T-helper 1 cell treated with Interleukin-12 subunit alpha and Interleukin-12 subunit beta and Interleukin-4 antibody, amounts not matched to agents 30 μg/mL and 1 μg/mL, for 36 hours (primary cell): ENCODE data around the gene LATS2.

ENCODE experiments used
- H3K27ac Mint-ChIP-seq: one replicate; pipeline ENCODE4 v1.8.0; 2021; ENCODE audit warnings: mild to moderate bottlenecking, mixed read lengths
- H3K27me3 Mint-ChIP-seq: one replicate; pipeline ENCODE4 v1.8.0; 2021; ENCODE audit warnings: low read depth, mixed read lengths
- H3K36me3 Mint-ChIP-seq: one replicate; pipeline ENCODE4 v1.8.0; 2021; ENCODE audit warnings: low read depth, mixed read lengths
- H3K4me1 Mint-ChIP-seq: one replicate; pipeline ENCODE4 v1.8.0; 2021; ENCODE audit warnings: low read depth, mixed read lengths
- H3K4me3 Mint-ChIP-seq: one replicate; pipeline ENCODE4 v1.8.0; 2021; ENCODE audit warnings: mild to moderate bottlenecking, moderate library complexity, mixed read lengths
- H3K9me3 Mint-ChIP-seq: one replicate; pipeline ENCODE4 v1.8.0; 2021; ENCODE audit warnings: mixed read lengths

LATS2 gene

GRCh38 chr13:21031594-21032275, 29.7 kb downstream of the LATS2 start:
- no peak overlapping the region for H3K4me3 Mint-ChIP-seq
- H3K36me3 Mint-ChIP-seq = no peaks in the 10 kb centered on the region
- peaks cover 7% of the 10 kb centered on the region for H3K4me1 Mint-ChIP-seq
- H3K27ac Mint-ChIP-seq = no peak overlapping the region
- no peaks in the 10 kb centered on the region for H3K27me3 Mint-ChIP-seq
- H3K9me3 Mint-ChIP-seq = no peaks in the 10 kb centered on the region

GRCh38 chr13:21025539-21025938, 35.8 kb downstream of the LATS2 start:
- Mint-ChIP-seq H3K27ac (no peak overlapping the region), H3K36me3 (no peaks in the 10 kb centered on the region), H3K9me3 (no peaks in the 10 kb centered on the region), H3K27me3 (no peaks in the 10 kb centered on the region), H3K4me3 (no peak overlapping the region), H3K4me1 (peaks cover 3% of the 10 kb centered on the region)

- Mint-ChIP-seq H3K9me3 (no peaks in the 10 kb centered on the region), H3K27ac (no peak overlapping the region), H3K4me3 (no peak overlapping the region), H3K4me1 (peaks cover 10% of the 10 kb centered on the region), H3K27me3 (no peaks in the 10 kb centered on the region), H3K36me3 (no peaks in the 10 kb centered on the region)
Measured at GRCh38 chr13:21022056-21022979, 39.1 kb downstream of the LATS2 start.

GRCh38 chr13:21020581-21020980, 40.8 kb downstream of the LATS2 start:
- H3K9me3 Mint-ChIP-seq = no peaks in the 10 kb centered on the region
- H3K4me3 Mint-ChIP-seq = no peak overlapping the region

GRCh38 chr13:21020176-21020575, 41.2 kb downstream of the LATS2 start:
- Mint-ChIP-seq H3K27me3 (no peaks in the 10 kb centered on the region), H3K4me3 (no peak overlapping the region)

More at GRCh38 chr13:21020581-21020980, 40.8 kb downstream of the LATS2 start:
- Mint-ChIP-seq H3K27ac (no peak overlapping the region), H3K27me3 (no peaks in the 10 kb centered on the region), H3K36me3 (peaks cover 2% of the 10 kb centered on the region), H3K4me1 (peaks cover 20% of the 10 kb centered on the region)

GRCh38 chr13:21018220-21018619, 43.2 kb downstream of the LATS2 start:
- Mint-ChIP-seq H3K4me3 (no peak overlapping the region), H3K36me3 (peaks cover 2% of the 10 kb centered on the region), H3K9me3 (no peaks in the 10 kb centered on the region), H3K4me1 (peaks cover 20% of the 10 kb centered on the region), H3K27me3 (no peaks in the 10 kb centered on the region), H3K27ac (no peak overlapping the region)

More at GRCh38 chr13:21020176-21020575, 41.2 kb downstream of the LATS2 start:
- Mint-ChIP-seq H3K36me3 (peaks cover 2% of the 10 kb centered on the region), H3K27ac (no peak overlapping the region), H3K4me1 (peaks cover 20% of the 10 kb centered on the region), H3K9me3 (no peaks in the 10 kb centered on the region)

GRCh38 chr13:21016487-21016886, 44.9 kb downstream of the LATS2 start:
- no peaks in the 10 kb centered on the region for H3K27me3 Mint-ChIP-seq
- peaks cover 17% of the 10 kb centered on the region for H3K4me1 Mint-ChIP-seq
- no peaks in the 10 kb centered on the region for H3K9me3 Mint-ChIP-seq
- no peak overlapping the region for H3K4me3 Mint-ChIP-seq
- H3K36me3 Mint-ChIP-seq = peaks cover 2% of the 10 kb centered on the region
- peak overlapping the region; percentile 92 for H3K27ac Mint-ChIP-seq

GRCh38 chr13:21015284-21015683, 46.1 kb downstream of the LATS2 start:
- H3K27me3 Mint-ChIP-seq = no peaks in the 10 kb centered on the region
- H3K4me1 Mint-ChIP-seq = peaks cover 28% of the 10 kb centered on the region
- H3K36me3 Mint-ChIP-seq = peaks cover 5% of the 10 kb centered on the region
- H3K4me3 Mint-ChIP-seq = no peak overlapping the region
- H3K27ac Mint-ChIP-seq = no peak overlapping the region
- H3K9me3 Mint-ChIP-seq = peaks cover 10% of the 10 kb centered on the region

- H3K9me3 Mint-ChIP-seq = peaks cover 11% of the 10 kb centered on the region
- H3K27ac Mint-ChIP-seq = no peak overlapping the region
- peaks cover 31% of the 10 kb centered on the region for H3K4me1 Mint-ChIP-seq
- H3K27me3 Mint-ChIP-seq = no peaks in the 10 kb centered on the region
- peaks cover 6% of the 10 kb centered on the region for H3K36me3 Mint-ChIP-seq
- H3K4me3 Mint-ChIP-seq = no peak overlapping the region
Measured at GRCh38 chr13:21014502-21015170, 46.8 kb downstream of the LATS2 start.

- Mint-ChIP-seq H3K27ac (no peak overlapping the region), H3K4me1 (peaks cover 31% of the 10 kb centered on the region)
Measured at GRCh38 chr13:21014139-21014501, 47.3 kb downstream of the LATS2 start.

GRCh38 chr13:21013682-21014038, 47.7 kb downstream of the LATS2 start:
- no peak overlapping the region for H3K27ac Mint-ChIP-seq
- H3K9me3 Mint-ChIP-seq = peaks cover 11% of the 10 kb centered on the region
- peaks cover 31% of the 10 kb centered on the region for H3K4me1 Mint-ChIP-seq
- H3K4me3 Mint-ChIP-seq = no peak overlapping the region
- peaks cover 6% of the 10 kb centered on the region for H3K36me3 Mint-ChIP-seq
- no peaks in the 10 kb centered on the region for H3K27me3 Mint-ChIP-seq

More at GRCh38 chr13:21014139-21014501, 47.3 kb downstream of the LATS2 start:
- H3K4me3 Mint-ChIP-seq = no peak overlapping the region
- H3K9me3 Mint-ChIP-seq = peaks cover 11% of the 10 kb centered on the region
- peaks cover 6% of the 10 kb centered on the region for H3K36me3 Mint-ChIP-seq
- no peaks in the 10 kb centered on the region for H3K27me3 Mint-ChIP-seq

GRCh38 chr13:21012841-21013681, 48.3 kb downstream of the LATS2 start:
- Mint-ChIP-seq H3K27me3 (no peaks in the 10 kb centered on the region), H3K9me3 (peaks cover 11% of the 10 kb centered on the region), H3K4me3 (no peak overlapping the region), H3K36me3 (peaks cover 6% of the 10 kb centered on the region), H3K27ac (no peak overlapping the region), H3K4me1 (peaks cover 29% of the 10 kb centered on the region)

GRCh38 chr13:21012211-21012610, 49.2 kb downstream of the LATS2 start:
- Mint-ChIP-seq H3K9me3 (peaks cover 11% of the 10 kb centered on the region), H3K27ac (no peak overlapping the region), H3K36me3 (peaks cover 6% of the 10 kb centered on the region), H3K4me3 (no peak overlapping the region), H3K27me3 (no peaks in the 10 kb centered on the region), H3K4me1 (peaks cover 23% of the 10 kb centered on the region)

GRCh38 chr13:21011378-21011777, 50.0 kb downstream of the LATS2 start:
- Mint-ChIP-seq H3K4me1 (peaks cover 15% of the 10 kb centered on the region), H3K27ac (no peak overlapping the region), H3K36me3 (peaks cover 4% of the 10 kb centered on the region), H3K4me3 (no peak overlapping the region), H3K27me3 (no peaks in the 10 kb centered on the region), H3K9me3 (peaks cover 11% of the 10 kb centered on the region)
